SK-N-SH treated with all-trans-retinoic acid at 6 μM for 48 hours (cell line): ENCODE results near the gene GNA15.
A peak's percentile ranks its signal among the peaks of the same experiment; 100 is the strongest.
"Not testable (repeated sequence)": the region's sequence is repeated elsewhere in the genome, so short reads cannot be mapped to it uniquely, and the experiment has no call there.

Source experiments
- ATAC-seq: fragments of 200-7000 bp; cut with Tn5 transposase; 3 replicates; pipeline ENCODE4 v1.9.1; 2020; ENCODE audit warnings: mild to moderate bottlenecking, moderate library complexity
- ARNTL ChIP-seq: fragments of 450-650 bp; formaldehyde crosslinking; IDR thresholded peaks from 2 replicates; pipeline ENCODE4 v1.5.0; 2020; ENCODE audit warnings: low read depth, mild to moderate bottlenecking, moderate library complexity, borderline replicate concordance
- CREB5 ChIP-seq: fragments of 250-450 bp; sonication (Bioruptor Pico); IDR thresholded peaks from 2 replicates; pipeline ENCODE4 v1.5.1; 2020; ENCODE audit warnings: low read depth, mild to moderate bottlenecking, moderate library complexity
- GLIS3 ChIP-seq: fragments of 250-450 bp; sonication (Bioruptor Pico); IDR thresholded peaks from 2 replicates; pipeline ENCODE4 v1.5.0; 2020; ENCODE audit warnings: mild to moderate bottlenecking, moderate library complexity
- OSR1 ChIP-seq: fragments of 250-450 bp; sonication (Bioruptor Pico); IDR thresholded peaks from 2 replicates; pipeline ENCODE4 v1.8.0; 2022; ENCODE audit warnings: moderate library complexity, mild to moderate bottlenecking, inconsistent platforms
- PATZ1 ChIP-seq: fragments of 250-450 bp; sonication (Bioruptor Pico); IDR thresholded peaks from 2 replicates; pipeline ENCODE4 v1.8.0; 2020; ENCODE audit warnings: mild to moderate bottlenecking, moderate library complexity, borderline replicate concordance
- POU6F1 ChIP-seq: fragments of 250-450 bp; sonication (Bioruptor Pico); IDR thresholded peaks from 2 replicates; pipeline ENCODE4 v1.8.0; 2021; ENCODE audit warnings: low read depth, mild to moderate bottlenecking, moderate library complexity, borderline replicate concordance
- PPARA ChIP-seq: fragments of 250-450 bp; sonication (Bioruptor Pico); IDR thresholded peaks from 2 replicates; pipeline ENCODE4 v1.5.0; 2020; ENCODE audit warnings: mild to moderate bottlenecking, borderline replicate concordance
- SNAI2 ChIP-seq: fragments of 250-450 bp; sonication (Bioruptor Pico); IDR thresholded peaks from 2 replicates; pipeline ENCODE4 v1.5.0; 2020; ENCODE audit warnings: mild to moderate bottlenecking, moderate library complexity
- TOX ChIP-seq: fragments of 250-450 bp; sonication (Bioruptor Pico); IDR thresholded peaks from 2 replicates; pipeline ENCODE4 v1.8.0; 2021; ENCODE audit warnings: mild to moderate bottlenecking, moderate library complexity, borderline replicate concordance
- TSHZ2 ChIP-seq: fragments of 250-450 bp; sonication (Bioruptor Pico); IDR thresholded peaks from 2 replicates; pipeline ENCODE4 v1.5.0; 2020; ENCODE audit warnings: mild to moderate bottlenecking, moderate library complexity
- ZC3H10 ChIP-seq: fragments of 250-450 bp; sonication (Bioruptor Pico); IDR thresholded peaks from 2 replicates; pipeline ENCODE4 v1.5.1; 2021; ENCODE audit warnings: mild to moderate bottlenecking, moderate library complexity
- ZFP3 ChIP-seq: fragments of 250-450 bp; sonication (Bioruptor Pico); IDR thresholded peaks from 2 replicates; pipeline ENCODE4 v1.5.0; 2020; ENCODE audit warnings: mild to moderate bottlenecking, moderate library complexity
- ZNF565 ChIP-seq: fragments of 450-650 bp; formaldehyde crosslinking; conservative IDR thresholded peaks from 2 replicates; pipeline ENCODE4 v1.5.0; 2020; ENCODE audit warnings: low read depth, mild to moderate bottlenecking, moderate library complexity
- ZNF8 ChIP-seq: fragments of 450-650 bp; formaldehyde crosslinking; IDR thresholded peaks from 2 replicates; pipeline ENCODE4 v1.5.0; 2020; ENCODE audit warnings: mild to moderate bottlenecking, moderate library complexity

GNA15 gene

GRCh38 chr19:3153286-3154230 is 17.7 kb downstream of the GNA15 start:
- TF ChIP-seq SNAI2 (CRISPR knock-in tag) (no peak), ZNF8 (CRISPR knock-in tag) (no peak), CREB5 (CRISPR knock-in tag) (no peak), GLIS3 (CRISPR knock-in tag) (no peak), ZC3H10 (CRISPR knock-in tag) (no peak), POU6F1 (CRISPR knock-in tag) (no peak), ARNTL (no peak), TOX (CRISPR knock-in tag) (no peak), PATZ1 (CRISPR knock-in tag) (no peak), TSHZ2 (CRISPR knock-in tag) (no peak), OSR1 (CRISPR knock-in tag) (no peak), PPARA (CRISPR knock-in tag) (no peak), ZNF565 (CRISPR knock-in tag) (no peak)
- no peak for ATAC-seq

GRCh38 chr19:3154447-3154846 is 18.6 kb downstream of the GNA15 start:
- ATAC-seq, result not testable (repeated sequence)

GRCh38 chr19:3154957-3155736 is 19.3 kb downstream of the GNA15 start:
- ATAC-seq, result peak; percentile 98
- peak; percentile 36; the same call in 1 of the 2 replicates for TF ChIP-seq POU6F1 (CRISPR knock-in tag)
- TF ChIP-seq PATZ1 (CRISPR knock-in tag), result 0 out of 2 replicates have a peak, but pooled peaks have one; percentile 15
- 0 out of 2 replicates have a peak, but pooled peaks have one; percentile 15 for TF ChIP-seq ZFP3 (CRISPR knock-in tag)
- no peak for TF ChIP-seq ZNF8 (CRISPR knock-in tag)
- TF ChIP-seq, all 23 proteins: peak for 3
